Calu3 (cell line): ENCODE measurements around the gene RPS6KA5. TPM values are rescaled to one million over a fixed set of nuclear protein-coding genes. Genes with fewer than 3 reads are reported as not detected.

Source experiments
- BruUV-seq: library from RNA; stranded (reverse); fragments of 400-500 nt; replicated peaks from 2 replicates; lab custom pipeline; 2021; lab: Mats Ljungman, UMichigan
- CTCF ChIA-PET: fragments of 300-600 bp; sonication (Branson Sonifier 250); formaldehyde crosslinking; loops from one replicate; lab custom pipeline; 2022; ENCODE audit warnings: antibody characterized with exemption; lab: Charles Lee
- DNase-seq: peaks from one replicate; pipeline ENCODE4 v3.0.0; 2022
- H3K27ac Mint-ChIP-seq: one replicate; pipeline ENCODE4 v1.8.0; 2022; ENCODE audit warnings: mixed read lengths; ENCODE audit not compliant: unreplicated experiment
- H3K27me3 Mint-ChIP-seq: one replicate; pipeline ENCODE4 v1.8.0; 2022; ENCODE audit warnings: mixed read lengths; ENCODE audit not compliant: unreplicated experiment
- H3K36me3 Mint-ChIP-seq: one replicate; pipeline ENCODE4 v1.8.0; 2022; ENCODE audit warnings: mild to moderate bottlenecking, moderate library complexity, mixed read lengths; ENCODE audit not compliant: insufficient read depth, unreplicated experiment
- H3K4me1 Mint-ChIP-seq: one replicate; pipeline ENCODE4 v1.8.0; 2022; ENCODE audit warnings: mild to moderate bottlenecking, low read depth, mixed read lengths; ENCODE audit not compliant: unreplicated experiment
- H3K4me3 Mint-ChIP-seq: one replicate; pipeline ENCODE4 v1.8.0; 2022; ENCODE audit warnings: mild to moderate bottlenecking, low read depth, moderate library complexity, mixed read lengths; ENCODE audit not compliant: unreplicated experiment
- H3K9me3 Mint-ChIP-seq: one replicate; pipeline ENCODE4 v1.8.0; 2022; ENCODE audit warnings: low read depth, mixed read lengths; ENCODE audit not compliant: unreplicated experiment
- intact Hi-C: fragments of 100-400 bp; cut with micrococcal nuclease; formaldehyde crosslinking; loops from one replicate; pipeline ENCODE4 v1.10.0; 2022; ENCODE audit not compliant: unreplicated experiment
- total RNA-seq: library from RNA; stranded (reverse); gene quantifications from 2 replicates; pipeline ENCODE4 v1.2.3, GENCODE V29; 2022
- TF ChIP-seq, protein P1 (sequence below): fragments of 200-600 bp; IDR thresholded peaks from one replicate; pipeline ENCODE4 v1.8.0; 2022; ENCODE audit warnings: antibody characterized with exemption; ENCODE audit not compliant: unreplicated experiment

RPS6KA5 gene
- total RNA-seq, 1 experiment from 2014 or later, result 10.3 TPM

- Mint-ChIP-seq H3K4me3 (no peak overlapping the region), H3K36me3 (no peaks in the 10 kb centered on the region), H3K27ac (no peak overlapping the region), H3K4me1 (peaks cover 12% of the 10 kb centered on the region), H3K27me3 (no peaks in the 10 kb centered on the region), H3K9me3 (no peaks in the 10 kb centered on the region)
- CTCF ChIA-PET, result interaction anchor here (0.5 to 1.7 kb wide), 9 partner anchors 11 to 172 kb away, joined by 3 to 15 read pairs (median 4); no protein-coding TSS in a partner anchor
- no TSS peak for BruUV-seq
- TF ChIP-seq, protein P1, sequence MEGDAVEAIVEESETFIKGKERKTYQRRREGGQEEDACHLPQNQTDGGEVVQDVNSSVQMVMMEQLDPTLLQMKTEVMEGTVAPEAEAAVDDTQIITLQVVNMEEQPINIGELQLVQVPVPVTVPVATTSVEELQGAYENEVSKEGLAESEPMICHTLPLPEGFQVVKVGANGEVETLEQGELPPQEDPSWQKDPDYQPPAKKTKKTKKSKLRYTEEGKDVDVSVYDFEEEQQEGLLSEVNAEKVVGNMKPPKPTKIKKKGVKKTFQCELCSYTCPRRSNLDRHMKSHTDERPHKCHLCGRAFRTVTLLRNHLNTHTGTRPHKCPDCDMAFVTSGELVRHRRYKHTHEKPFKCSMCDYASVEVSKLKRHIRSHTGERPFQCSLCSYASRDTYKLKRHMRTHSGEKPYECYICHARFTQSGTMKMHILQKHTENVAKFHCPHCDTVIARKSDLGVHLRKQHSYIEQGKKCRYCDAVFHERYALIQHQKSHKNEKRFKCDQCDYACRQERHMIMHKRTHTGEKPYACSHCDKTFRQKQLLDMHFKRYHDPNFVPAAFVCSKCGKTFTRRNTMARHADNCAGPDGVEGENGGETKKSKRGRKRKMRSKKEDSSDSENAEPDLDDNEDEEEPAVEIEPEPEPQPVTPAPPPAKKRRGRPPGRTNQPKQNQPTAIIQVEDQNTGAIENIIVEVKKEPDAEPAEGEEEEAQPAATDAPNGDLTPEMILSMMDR, result no peak
- intact Hi-C loops, result loop anchor here (1.0 to 5.0 kb wide), 3 partner anchors 51 to 156 kb away; no protein-coding TSS in a partner anchor
- DNase-seq, result peak; percentile 72
These were observed 678 bp downstream of the RPS6KA5 start for GRCh38 chr14:91059576-91060350.

DNA sequence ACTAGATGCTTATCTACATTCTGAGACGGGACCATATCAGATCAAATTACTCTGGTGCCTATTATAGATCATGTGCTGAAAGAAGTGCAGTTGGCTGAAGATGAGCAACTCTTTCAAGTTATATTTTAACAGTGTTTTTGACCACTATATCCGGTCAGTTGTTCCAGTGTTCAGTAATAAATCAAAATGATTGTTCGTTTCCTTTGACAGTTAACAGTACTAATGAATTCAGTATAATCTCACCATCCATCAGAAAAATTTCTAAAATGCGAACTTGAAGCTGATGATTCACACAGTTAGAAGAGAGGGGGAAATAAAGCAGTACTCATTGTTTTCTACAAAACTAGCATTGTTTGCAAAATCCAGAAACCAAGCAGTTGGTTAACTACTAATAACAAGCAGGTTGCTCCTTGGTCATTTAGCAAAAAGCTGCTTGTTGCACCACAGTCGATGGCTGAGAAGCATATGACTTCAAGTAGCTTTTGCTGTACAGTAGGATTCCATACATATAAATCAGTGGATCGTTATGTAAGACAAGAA lies 2.3 kb downstream of the RPS6KA5 start:
- no peaks in the 10 kb centered on the region for H3K27me3 Mint-ChIP-seq
- CTCF ChIA-PET, result interaction anchor here (0.8 to 1.7 kb wide), 5 partner anchors 9 to 134 kb away, joined by 3 to 5 read pairs (median 3); no protein-coding TSS in a partner anchor
- intact Hi-C loops, result loop anchor here (2.0 to 5.0 kb wide), 2 partner anchors 49 to 79 kb away; no protein-coding TSS in a partner anchor
- TSS peak; percentile 32 for BruUV-seq
- DNase-seq, result no peak
- no peaks in the 10 kb centered on the region for H3K36me3 Mint-ChIP-seq
- no peak overlapping the region for H3K4me3 Mint-ChIP-seq
- H3K9me3 Mint-ChIP-seq, result no peaks in the 10 kb centered on the region
- peaks cover under 1% of the 10 kb centered on the region for H3K4me1 Mint-ChIP-seq
- peak overlapping the region; percentile 70 for H3K27ac Mint-ChIP-seq
- TF ChIP-seq, protein P1, result no peak

DNA sequence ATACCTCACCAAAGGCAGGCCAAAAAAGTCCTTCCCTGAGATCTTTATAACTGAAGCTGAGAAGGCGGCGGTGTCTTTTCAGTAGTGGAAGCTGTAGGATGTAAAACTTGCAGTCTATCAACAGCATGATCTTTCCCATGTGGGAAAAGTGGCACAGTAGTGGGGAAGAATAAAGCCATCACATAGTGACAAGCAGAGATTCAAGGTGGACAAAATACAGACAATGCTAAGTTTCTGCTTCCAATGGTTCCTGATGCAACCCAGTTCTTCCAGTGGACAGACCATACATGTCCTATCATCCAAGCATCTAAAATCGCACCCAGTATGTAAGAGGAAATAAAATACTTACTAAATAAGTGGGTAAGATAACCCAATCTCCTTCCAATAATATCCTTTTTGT lies 4.1 kb downstream of the RPS6KA5 start:
- TF ChIP-seq, protein P1, result no peak
- intact Hi-C loops, result loop anchor here (5.0 kb wide), 1 partner anchor 81 kb away; no protein-coding TSS in a partner anchor
- no peak for DNase-seq
- CTCF ChIA-PET, result interaction anchor here (0.6 kb wide), 1 partner anchor 261 kb away, joined by 3 read pairs; no protein-coding TSS in a partner anchor
- no peaks in the 10 kb centered on the region for H3K4me1 Mint-ChIP-seq
- H3K4me3 Mint-ChIP-seq, result no peak overlapping the region
- no TSS peak for BruUV-seq
- H3K9me3 Mint-ChIP-seq, result no peaks in the 10 kb centered on the region
- no peaks in the 10 kb centered on the region for H3K27me3 Mint-ChIP-seq
- no peak overlapping the region for H3K27ac Mint-ChIP-seq
- H3K36me3 Mint-ChIP-seq, result no peaks in the 10 kb centered on the region

DNA sequence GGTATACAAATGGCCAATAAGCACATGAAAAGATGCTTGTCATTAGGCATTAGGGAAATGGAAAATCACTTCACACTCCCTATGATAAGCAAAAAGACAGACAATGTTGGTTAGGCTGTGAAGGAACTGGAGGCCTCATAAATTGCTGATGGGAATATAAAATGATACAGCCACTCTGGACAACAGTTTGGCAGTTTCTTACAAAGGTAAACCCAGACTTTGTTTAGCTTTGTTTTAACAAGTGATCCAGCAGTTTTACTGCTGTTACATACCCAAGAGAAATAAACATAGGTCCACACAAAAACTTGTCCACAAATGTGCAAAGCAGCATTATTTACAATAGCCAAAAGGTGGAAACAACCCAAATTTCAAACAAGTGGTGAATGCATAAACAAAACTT lies 5.4 kb downstream of the RPS6KA5 start:
- H3K27ac Mint-ChIP-seq, result no peak overlapping the region
- no peak overlapping the region for H3K4me3 Mint-ChIP-seq
- intact Hi-C loops, result loop anchor here (5.0 kb wide), 1 partner anchor 82 kb away; no protein-coding TSS in a partner anchor
- H3K9me3 Mint-ChIP-seq, result no peaks in the 10 kb centered on the region
- CTCF ChIA-PET, result no interaction called here
- no peaks in the 10 kb centered on the region for H3K27me3 Mint-ChIP-seq
- BruUV-seq, result no TSS peak
- DNase-seq, result no peak
- TF ChIP-seq, protein P1, result no peak
- H3K4me1 Mint-ChIP-seq, result no peaks in the 10 kb centered on the region
- H3K36me3 Mint-ChIP-seq, result no peaks in the 10 kb centered on the region
